Measurements from ENCODE around the gene LRP1B. TPM values are rescaled to one million over a fixed set of nuclear protein-coding genes. Genes with fewer than 3 reads are reported as not detected.

The LRP1B gene
- total and polyA plus RNA-seq, 2 of the 8 experiments (the other 6 are each of a cell fraction or from before 2014, with no cell fraction given), result 0.03 TPM; not detected in 1

DNA sequence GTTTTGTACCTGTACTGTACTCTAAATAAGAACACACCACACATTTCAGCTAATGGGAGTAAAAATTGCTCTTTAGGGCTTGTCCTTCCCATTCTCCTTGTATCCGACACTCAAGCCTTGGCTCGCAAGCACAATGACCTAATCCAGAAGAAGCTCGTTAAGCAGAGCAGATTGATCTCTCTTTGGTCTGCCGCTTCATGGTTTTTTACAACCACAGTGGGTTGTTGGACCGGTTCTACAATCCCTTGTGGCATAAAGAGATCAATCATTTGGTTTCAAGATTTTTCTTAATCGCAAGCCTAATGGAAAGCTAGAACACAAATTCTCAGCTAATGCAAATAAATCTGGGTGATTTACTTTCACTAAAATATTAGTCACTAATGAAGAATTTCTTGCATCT is 662.1 kb downstream of the LRP1B start:
- no peak for DNase-seq (ENCODE audit: low read depth in 1 of 2, low spot score in 2 of 2)
- TF ChIP-seq RAD21 (IDR thresholded peaks at IDR 0.05 in 1 of 2, conservative IDR thresholded peaks at IDR 0.05 in 1 of 2; ENCODE audit: low read depth in 2 of 2, low read length in 2 of 2) (no peak), PHF8 (conservative IDR thresholded peaks at IDR 0.05; ENCODE audit: low read depth, low read length) (no peak), BCL11A (IDR thresholded peaks at IDR 0.05; ENCODE audit: low read depth in 2 of 2, low read length in 2 of 2) (no peak), FOSL1 (IDR thresholded peaks at IDR 0.05; ENCODE audit: insufficient read depth, low read depth, low read length) (no peak), JUN (IDR thresholded peaks at IDR 0.05; ENCODE audit: low read depth, low read length) (no peak), TEAD4 (IDR thresholded peaks at IDR 0.05; ENCODE audit: low read depth, low read length) (no peak), EGR1 (IDR thresholded peaks at IDR 0.05; ENCODE audit: borderline replicate concordance, low read depth, low read length) (no peak), CBX8 (IDR thresholded peaks at IDR 0.05; ENCODE audit: borderline replicate concordance, low read depth, low read length) (no peak), ATF2 (IDR thresholded peaks at IDR 0.05; ENCODE audit: low read length) (no peak), E2F6 (IDR thresholded peaks at IDR 0.05) (no peak), BRCA1 (IDR thresholded peaks at IDR 0.05; ENCODE audit: low read depth, low read length) (no peak), CHD1 (IDR thresholded peaks at IDR 0.05; ENCODE audit: low read depth, low read length) (no peak)

More for the DNA sequence above, 662.1 kb downstream of the LRP1B start:
- Histone ChIP-seq H3K9ac (replicated peaks in 1 of 4; ENCODE audit: extremely low read depth in 1 of 4, low read depth in 3 of 4, low read length in 3 of 4) (no peak overlapping the region), H2AK5ac (ENCODE audit: low read depth, low read length) (no peak overlapping the region), H3K4me2 (ENCODE audit: insufficient read depth in 1 of 2, low read depth in 2 of 2, low read length in 2 of 2) (no peak overlapping the region), H2BK15ac (ENCODE audit: low read length) (no peak overlapping the region), H3K36me3 (ENCODE audit: control insufficient read depth in 2 of 4, insufficient read depth in 4 of 4, low read length in 3 of 4) (no peaks in the 10 kb centered on the region), H2AFZ (ENCODE audit: low read length) (no peak overlapping the region; the same call in 1 of the 2 replicates), H3K79me1 (ENCODE audit: low read depth, low read length) (no peaks in the 10 kb centered on the region), H3K4me3 (ENCODE audit: extremely low read depth in 1 of 4, insufficient read depth in 2 of 4, low read depth in 3 of 4, low read length in 4 of 4) (no peak overlapping the region), H4K8ac (ENCODE audit: extremely low read depth, insufficient read depth, low read length) (no peak overlapping the region), H3K23me2 (ENCODE audit: low read depth, low read length) (no peaks in the 10 kb centered on the region; the same call in 1 of the 2 replicates), H3K18ac (ENCODE audit: extremely low read depth, low read length) (no peak overlapping the region), H3K27ac (ENCODE audit: low read depth, low read length) (no peak overlapping the region), H3K27me3 (replicated peaks in 1 of 4; ENCODE audit: control insufficient read depth in 3 of 4, extremely low read depth in 1 of 4, insufficient read depth in 3 of 4, low read length in 3 of 4) (no peaks in the 10 kb centered on the region), H3K14ac (ENCODE audit: insufficient read length) (no peak overlapping the region), H2BK12ac (ENCODE audit: low read depth, low read length) (no peak overlapping the region), H3K4me1 (replicated peaks in 1 of 4; ENCODE audit: control insufficient read depth in 3 of 4, insufficient read depth in 4 of 4, low read length in 3 of 4) (no peaks in the 10 kb centered on the region), H4K20me1 (replicated peaks in 1 of 2; ENCODE audit: control insufficient read depth in 1 of 2, insufficient read depth in 2 of 2, low read length in 2 of 2) (no peaks in the 10 kb centered on the region), H3K23ac (ENCODE audit: insufficient read length) (no peak overlapping the region), H4K91ac (replicated peaks; ENCODE audit: insufficient read length, low read length) (no peak overlapping the region), H2BK120ac (replicated peaks; ENCODE audit: low read depth, low read length) (no peak overlapping the region), H3K56ac (replicated peaks; ENCODE audit: insufficient read length, low read depth, low read length) (no peak overlapping the region), H2BK20ac (ENCODE audit: low read length) (no peak overlapping the region), H3K4ac (replicated peaks; ENCODE audit: insufficient read length, low read depth, low read length) (no peak overlapping the region), H3K9me3 (ENCODE audit: insufficient read depth in 2 of 2, low read depth in 1 of 2, low read length in 1 of 2) (no peaks in the 10 kb centered on the region), H4K5ac (ENCODE audit: insufficient read length, low read depth, low read length) (no peak overlapping the region), H2BK5ac (ENCODE audit: low read depth, low read length) (no peak overlapping the region), H3K79me2 (ENCODE audit: control insufficient read depth in 1 of 2, insufficient read depth in 2 of 2, low read length in 2 of 2) (no peaks in the 10 kb centered on the region)
- 79% methylated on average over 6 of the region's 6 CpGs; no CpG with 5 or more reads in 1 of the 2 experiments for WGBS, 2 experiments (ENCODE audit: extremely low coverage in 1 of 2, insufficient coverage in 1 of 2, insufficient read length in 1 of 2, insufficient replicate concordance in 2 of 2, low coverage in 1 of 2, low lambda C conversion rate in 2 of 2, missing lambda C conversion rate in 1 of 2)
- CTCF ChIA-PET (ENCODE audit: partially characterized antibody), result interaction anchor here (0.6 to 0.8 kb wide), 3 partner anchors 14 to 1074 kb away, joined by 3 read pairs; no protein-coding TSS in a partner anchor
- POLR2A ChIA-PET (ENCODE audit: partially characterized antibody), result no interaction called here
- FAIRE-seq, result peak; percentile 45

All from H1 (cell line).